Measurements from ENCODE around the gene BAZ2A.

Gene BAZ2A

DNA sequence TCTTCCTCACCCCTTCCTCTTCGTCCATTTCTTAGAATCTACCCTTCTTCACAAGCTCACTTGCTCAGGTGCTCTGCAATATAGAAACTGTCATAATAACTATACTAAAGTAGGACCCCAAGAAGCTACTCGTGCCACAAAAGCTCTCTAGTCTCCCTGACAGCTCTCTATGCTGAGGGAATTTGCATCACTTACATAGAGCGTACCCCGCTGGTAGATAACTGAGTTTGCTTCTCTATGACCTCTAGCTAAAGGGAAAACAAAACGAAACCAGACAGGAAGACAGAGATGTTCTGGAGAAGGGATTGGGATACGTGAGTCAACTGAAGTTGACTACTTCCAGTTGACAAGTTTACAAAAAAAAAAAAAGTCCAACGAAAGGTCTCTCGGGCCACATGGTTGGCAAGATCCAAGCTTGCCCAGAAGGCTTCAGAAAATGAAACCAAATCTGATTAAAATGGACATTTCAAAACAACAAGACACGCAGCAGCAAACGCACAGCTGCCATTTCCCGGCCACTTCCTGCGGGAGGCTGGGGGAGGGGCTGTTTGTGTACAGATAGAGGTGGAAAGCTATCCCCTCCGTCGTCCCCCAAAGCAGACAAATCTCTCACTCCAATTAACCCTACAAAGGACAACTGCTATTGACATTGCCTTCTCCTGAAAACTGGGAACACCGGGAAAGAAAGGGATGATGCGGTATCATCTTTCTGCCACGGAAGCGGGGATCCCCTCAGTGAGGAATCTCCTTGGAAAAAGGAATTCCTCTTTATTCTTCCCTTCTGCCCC lies 1.3 kb downstream of the BAZ2A start:
- Histone ChIP-seq H3K9me3 (no peaks in the 10 kb centered on the region), H3K27ac (peak overlapping the region; percentile 98), H4K20me1 (peaks cover 92% of the 10 kb centered on the region), H3K9ac (peak overlapping the region; percentile 98), H3K4me3 (peak overlapping the region; percentile 97), H3K36me3 (peaks cover 35% of the 10 kb centered on the region; the same call in 1 of the 2 replicates), H3K4me2 (peak overlapping the region; percentile 83), H3K27me3 (no peaks in the 10 kb centered on the region), H3K4me1 (peaks cover 66% of the 10 kb centered on the region)
- no peak for TF ChIP-seq Cebpa-rat (IDR thresholded peaks at IDR 0.05)

- Histone ChIP-seq H3K27ac (no peak overlapping the region), H3K4me3 (no peak overlapping the region), H3K9me3 (no peaks in the 10 kb centered on the region), H3K4me2 (peak overlapping the region; percentile 83), H3K9ac (peak overlapping the region; percentile 43; the same call in 1 of the 2 replicates), H3K4me1 (peaks cover 60% of the 10 kb centered on the region), H3K27me3 (no peaks in the 10 kb centered on the region), H3K36me3 (peaks cover 56% of the 10 kb centered on the region), H4K20me1 (peaks cover 92% of the 10 kb centered on the region)
- TF ChIP-seq Cebpa-rat (IDR thresholded peaks at IDR 0.05), result no peak
Measured at GRCh38 chr12:56626701-56627100, 3.4 kb downstream of the BAZ2A start.

DNA sequence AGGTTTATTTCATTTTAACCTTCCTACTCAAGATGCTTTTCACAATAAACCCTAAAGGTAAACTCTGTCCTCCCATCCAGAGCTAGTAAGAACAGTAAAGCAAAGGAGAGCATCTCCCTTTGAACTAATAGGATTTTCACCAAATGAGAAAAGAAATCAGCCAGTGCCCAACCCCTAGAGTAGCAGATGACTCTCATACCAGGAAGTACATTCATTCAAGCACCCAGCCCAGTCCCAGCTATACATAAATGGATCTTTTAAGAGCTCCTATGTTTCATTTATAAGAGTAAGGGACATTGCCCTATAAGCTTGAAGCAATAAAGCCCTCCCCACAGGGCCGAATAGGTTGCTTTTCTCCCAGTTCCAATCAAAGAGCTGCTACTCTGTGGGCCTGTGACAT lies 7.6 kb downstream of the BAZ2A start:
- H3K9me3 ChIP-seq, result no peaks in the 10 kb centered on the region
- no peak for TF ChIP-seq Cebpa-rat (IDR thresholded peaks at IDR 0.05)
- no peak overlapping the region for H3K4me2 ChIP-seq
- peaks cover 95% of the 10 kb centered on the region for H3K36me3 ChIP-seq
- H3K9ac ChIP-seq, result no peak overlapping the region
- H3K4me3 ChIP-seq, result no peak overlapping the region
- no peaks in the 10 kb centered on the region for H3K27me3 ChIP-seq
- H3K4me1 ChIP-seq, result peaks cover 69% of the 10 kb centered on the region
- H4K20me1 ChIP-seq, result peaks cover 100% of the 10 kb centered on the region
- H3K27ac ChIP-seq, result no peak overlapping the region

GRCh38 chr12:56616925-56617324 lies 13.2 kb downstream of the BAZ2A start:
- Histone ChIP-seq H4K20me1 (peaks cover 100% of the 10 kb centered on the region), H3K36me3 (peaks cover 100% of the 10 kb centered on the region), H3K4me1 (peaks cover 59% of the 10 kb centered on the region), H3K4me3 (no peak overlapping the region), H3K27me3 (no peaks in the 10 kb centered on the region), H3K9me3 (no peaks in the 10 kb centered on the region), H3K9ac (no peak overlapping the region), H3K27ac (peak overlapping the region; percentile 49; the same call in 1 of the 2 replicates), H3K4me2 (peak overlapping the region; percentile 21; the same call in 1 of the 2 replicates)
- TF ChIP-seq Cebpa-rat (IDR thresholded peaks at IDR 0.05), result no peak

DNA sequence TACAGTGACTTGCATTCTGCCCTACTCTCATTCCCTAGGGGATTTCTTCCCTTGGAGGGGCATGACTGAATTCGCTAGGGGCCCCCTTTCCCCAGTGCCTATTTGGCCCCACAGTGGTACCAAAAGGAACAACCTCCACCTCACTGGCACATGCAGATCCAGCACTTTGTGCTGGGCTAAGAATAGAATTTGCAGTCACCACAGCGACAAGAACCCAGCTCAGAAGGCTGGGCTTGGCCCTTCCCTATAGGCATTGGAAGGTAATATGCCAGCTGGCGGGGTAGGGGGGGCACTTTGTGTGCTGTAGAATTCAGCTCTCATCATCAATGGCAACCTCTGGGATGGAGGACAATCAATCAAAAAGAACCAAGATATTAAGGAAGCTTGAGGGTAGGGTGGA lies 13.9 kb downstream of the BAZ2A start:
- peaks cover 52% of the 10 kb centered on the region for H3K4me1 ChIP-seq
- H3K9me3 ChIP-seq, result no peaks in the 10 kb centered on the region
- H4K20me1 ChIP-seq, result peaks cover 100% of the 10 kb centered on the region
- H3K9ac ChIP-seq, result no peak overlapping the region
- H3K36me3 ChIP-seq, result peaks cover 100% of the 10 kb centered on the region
- TF ChIP-seq Cebpa-rat (IDR thresholded peaks at IDR 0.05), result no peak
- H3K4me3 ChIP-seq, result no peak overlapping the region
- no peaks in the 10 kb centered on the region for H3K27me3 ChIP-seq
- H3K27ac ChIP-seq, result no peak overlapping the region
- H3K4me2 ChIP-seq, result no peak overlapping the region

GRCh38 chr12:56614627-56615026 lies 15.5 kb downstream of the BAZ2A start:
- H3K9ac ChIP-seq, result no peak overlapping the region
- peaks cover 37% of the 10 kb centered on the region for H3K4me1 ChIP-seq
- peaks cover 100% of the 10 kb centered on the region for H3K36me3 ChIP-seq
- H3K4me3 ChIP-seq, result no peak overlapping the region
- no peaks in the 10 kb centered on the region for H3K9me3 ChIP-seq
- no peak for TF ChIP-seq Cebpa-rat (IDR thresholded peaks at IDR 0.05)
- peaks cover 100% of the 10 kb centered on the region for H4K20me1 ChIP-seq
- H3K27ac ChIP-seq, result no peak overlapping the region
- H3K27me3 ChIP-seq, result no peaks in the 10 kb centered on the region
- no peak overlapping the region for H3K4me2 ChIP-seq

- H3K4me1 ChIP-seq, result no peaks in the 10 kb centered on the region
- no peak for TF ChIP-seq Cebpa-rat (IDR thresholded peaks at IDR 0.05)
- H3K9ac ChIP-seq, result no peak overlapping the region
- H3K36me3 ChIP-seq, result peaks cover 100% of the 10 kb centered on the region
- peaks cover 67% of the 10 kb centered on the region for H4K20me1 ChIP-seq
- no peaks in the 10 kb centered on the region for H3K9me3 ChIP-seq
- no peak overlapping the region for H3K27ac ChIP-seq
- no peak overlapping the region for H3K4me3 ChIP-seq
- H3K4me2 ChIP-seq, result no peak overlapping the region
- H3K27me3 ChIP-seq, result no peaks in the 10 kb centered on the region
Measured at GRCh38 chr12:56604355-56604754, 25.8 kb downstream of the BAZ2A start.

- H3K4me3 ChIP-seq, result no peak overlapping the region
- H3K36me3 ChIP-seq, result peaks cover 100% of the 10 kb centered on the region
- H3K27ac ChIP-seq, result no peak overlapping the region
- no peak overlapping the region for H3K9ac ChIP-seq
- H3K4me2 ChIP-seq, result no peak overlapping the region
- H4K20me1 ChIP-seq, result peaks cover 81% of the 10 kb centered on the region
- H3K9me3 ChIP-seq, result no peaks in the 10 kb centered on the region
- TF ChIP-seq Cebpa-rat (IDR thresholded peaks at IDR 0.05), result peak; percentile 25; the same call in 1 of the 2 replicates
- no peaks in the 10 kb centered on the region for H3K27me3 ChIP-seq
- H3K4me1 ChIP-seq, result no peaks in the 10 kb centered on the region
Measured at GRCh38 chr12:56602239-56602638, 27.9 kb downstream of the BAZ2A start.

GRCh38 chr12:56601503-56601902 lies 28.6 kb downstream of the BAZ2A start:
- Histone ChIP-seq H3K9ac (no peak overlapping the region), H3K4me1 (no peaks in the 10 kb centered on the region), H3K4me2 (no peak overlapping the region)

GRCh38 chr12:56600753-56601152 lies 29.4 kb downstream of the BAZ2A start:
- Histone ChIP-seq H3K9ac (no peak overlapping the region), H3K4me2 (no peak overlapping the region), H3K4me1 (no peaks in the 10 kb centered on the region), H3K9me3 (no peaks in the 10 kb centered on the region), H4K20me1 (peaks cover 77% of the 10 kb centered on the region), H3K27ac (no peak overlapping the region), H3K27me3 (no peaks in the 10 kb centered on the region), H3K36me3 (peaks cover 96% of the 10 kb centered on the region), H3K4me3 (no peak overlapping the region)
- no peak for TF ChIP-seq Cebpa-rat (IDR thresholded peaks at IDR 0.05)

More at GRCh38 chr12:56601503-56601902, 28.6 kb downstream of the BAZ2A start:
- TF ChIP-seq Cebpa-rat (IDR thresholded peaks at IDR 0.05), result no peak
- H3K4me3 ChIP-seq, result no peak overlapping the region
- H4K20me1 ChIP-seq, result peaks cover 81% of the 10 kb centered on the region
- H3K9me3 ChIP-seq, result no peaks in the 10 kb centered on the region
- peaks cover 100% of the 10 kb centered on the region for H3K36me3 ChIP-seq
- no peak overlapping the region for H3K27ac ChIP-seq
- H3K27me3 ChIP-seq, result no peaks in the 10 kb centered on the region
